ENCODE results near the gene VTI1A. TPM values are rescaled to one million over a fixed set of nuclear protein-coding genes. Genes with fewer than 3 reads are reported as not detected.

The VTI1A gene
- total and polyA plus RNA-seq, 9 of the 15 experiments (the other 6 are each of a cell fraction or from before 2014, with no cell fraction given): 9.3 to 21.4 (median 16.0) TPM

GRCh38 chr10:112616647-112617046, 169.6 kb downstream of the VTI1A start (continued):
- TF ChIP-seq HSF4 (CRISPR knock-in tag; IDR thresholded peaks at IDR 0.05; ENCODE audit: borderline replicate concordance) (no peak), CUX1 (CRISPR knock-in tag; IDR thresholded peaks at IDR 0.05) (no peak), GATA2 (CRISPR knock-in tag; IDR thresholded peaks at IDR 0.05) (no peak)

GRCh38 chr10:112618814-112619213, 171.8 kb downstream of the VTI1A start:
- CTCF ChIA-PET (ENCODE audit: low intra/inter-chr PET ratio): no interaction called here
- 76% methylated on average over 3 of the region's 3 CpGs for WGBS (ENCODE audit: insufficient coverage, low coverage, missing lambda C conversion rate)
- Histone ChIP-seq H3K9me3 (replicated peaks; ENCODE audit: control insufficient read depth, insufficient read depth, low read depth, low read length) (no peaks in the 10 kb centered on the region), H3K4me1 (replicated peaks in 1 of 2; ENCODE audit: control insufficient read depth in 2 of 2, insufficient read depth in 2 of 2, low read length in 2 of 2) (no peaks in the 10 kb centered on the region), H4K20me1 (replicated peaks; ENCODE audit: control insufficient read depth, insufficient read depth, low read length) (no peaks in the 10 kb centered on the region), H3K79me2 (ENCODE audit: control insufficient read depth, insufficient read depth, low read length) (no peaks in the 10 kb centered on the region), H3K9me1 (ENCODE audit: control insufficient read depth, insufficient read depth, low read length) (no peaks in the 10 kb centered on the region), H3K4me3 (no peak overlapping the region), H3K9ac (ENCODE audit: insufficient read depth in 1 of 2, low read depth in 2 of 2, low read length in 2 of 2) (no peak overlapping the region), H3K4me2 (ENCODE audit: insufficient read depth, low read length) (no peak overlapping the region), H3K27ac (ENCODE audit: extremely low read depth, low read depth, low read length) (no peak overlapping the region), H2AFZ (ENCODE audit: low read depth, low read length) (no peak overlapping the region), H3K36me3 (ENCODE audit: control insufficient read depth, insufficient read depth, low read length) (no peaks in the 10 kb centered on the region), H3K27me3 (ENCODE audit: control insufficient read depth in 2 of 2, insufficient read depth in 2 of 2, low read length in 2 of 2) (no peaks in the 10 kb centered on the region)
- intact Hi-C loops (cut with micrococcal nuclease) (no loop called here), in situ Hi-C loops (cut with MboI) (no loop called here)
- FAIRE-seq: no peak
- no TSS peak for BruUV-seq (replicated peaks)
- POLR2A ChIA-PET: no interaction called here
- ATAC-seq: no peak
- DNase-seq (ENCODE audit: extremely low read depth in 1 of 4, low spot score in 3 of 4): no peak
- TF ChIP-seq CREB3L1 (IDR thresholded peaks at IDR 0.05; ENCODE audit: borderline replicate concordance, low read depth) (no peak), USF1 (CRISPR knock-in tag; IDR thresholded peaks at IDR 0.05) (no peak), NUFIP1 (IDR thresholded peaks at IDR 0.05; ENCODE audit: partially characterized antibody) (no peak), PPARD (CRISPR knock-in tag; IDR thresholded peaks at IDR 0.05) (no peak), ZNF644 (tag; IDR thresholded peaks at IDR 0.05; ENCODE audit: low read depth) (no peak), SAP30 (IDR thresholded peaks at IDR 0.05; ENCODE audit: borderline replicate concordance, insufficient read depth, low read depth, low read length, poor library complexity, severe bottlenecking) (no peak), ZBTB33 (CRISPR knock-in tag; IDR thresholded peaks at IDR 0.05) (no peak)

Measured in K562 (cell line).